D341Med (cell line): Measurements from ENCODE around the gene SLC38A3.
"Not testable (repeated sequence)": the region's sequence is repeated elsewhere in the genome, so short reads cannot be mapped to it uniquely, and the experiment has no call there.

Experiments
- DNase-seq: peaks from one replicate; pipeline ENCODE4 v3.0.0; 2012; ENCODE audit warnings: low spot score

Gene SLC38A3

DNA sequence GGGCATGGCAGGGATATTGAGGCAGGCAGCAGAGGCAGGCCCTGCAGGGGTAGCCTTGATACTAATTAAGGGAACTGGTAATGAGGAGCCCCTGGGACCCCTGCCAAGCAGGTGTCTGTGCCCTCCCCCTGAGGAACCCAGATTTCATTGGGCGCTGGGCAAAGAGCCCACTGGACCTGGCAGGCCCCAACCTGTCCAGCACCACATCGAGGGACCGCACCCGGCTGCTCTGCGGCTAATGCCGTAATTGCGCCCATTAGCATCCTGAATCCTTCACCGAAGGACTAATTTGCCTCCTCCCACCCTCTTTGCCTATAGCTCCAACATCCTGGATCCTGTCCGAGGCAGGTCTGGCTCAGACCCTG is 50.2 kb downstream of the SLC38A3 start:
- no peak for DNase-seq

DNA sequence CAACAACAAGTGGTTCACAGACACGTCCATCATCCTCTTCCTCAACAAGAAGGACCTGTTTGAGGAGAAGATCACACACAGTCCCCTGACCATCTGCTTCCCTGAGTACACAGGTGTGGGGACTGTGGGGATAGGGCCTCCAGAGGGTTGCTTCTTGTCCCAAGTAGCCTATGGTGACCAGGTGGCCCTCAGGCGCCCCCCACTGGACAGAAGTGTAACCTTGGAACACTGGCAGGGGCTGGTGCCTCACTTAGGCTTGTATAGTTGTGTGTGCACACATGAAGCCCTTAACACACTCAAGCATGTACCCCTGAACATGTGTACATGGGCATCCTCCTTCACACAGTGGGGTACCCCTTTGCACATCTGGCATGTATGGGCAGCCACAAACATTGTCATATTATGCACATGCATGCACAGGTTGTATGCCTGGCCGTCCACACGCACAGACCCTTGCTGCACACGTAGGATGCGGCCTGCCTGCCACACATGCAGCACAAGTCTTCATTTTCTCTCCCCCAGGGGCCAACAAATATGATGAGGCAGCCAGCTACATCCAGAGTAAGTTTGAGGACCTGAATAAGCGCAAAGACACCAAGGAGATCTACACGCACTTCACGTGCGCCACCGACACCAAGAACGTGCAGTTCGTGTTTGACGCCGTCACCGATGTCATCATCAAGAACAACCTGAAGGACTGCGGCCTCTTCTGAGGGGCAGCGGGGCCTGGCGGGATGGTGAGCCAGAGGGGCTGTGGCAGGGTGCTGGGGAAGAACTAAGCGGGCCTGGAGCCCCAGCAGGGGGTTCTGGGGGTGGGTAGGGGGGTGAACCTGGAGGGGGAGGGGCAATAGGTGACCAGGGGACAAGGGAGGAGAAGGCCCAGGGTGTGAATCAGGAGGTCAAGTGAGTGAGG is 52.2 kb downstream of the SLC38A3 start:
- peak; percentile 60 for DNase-seq

DNA sequence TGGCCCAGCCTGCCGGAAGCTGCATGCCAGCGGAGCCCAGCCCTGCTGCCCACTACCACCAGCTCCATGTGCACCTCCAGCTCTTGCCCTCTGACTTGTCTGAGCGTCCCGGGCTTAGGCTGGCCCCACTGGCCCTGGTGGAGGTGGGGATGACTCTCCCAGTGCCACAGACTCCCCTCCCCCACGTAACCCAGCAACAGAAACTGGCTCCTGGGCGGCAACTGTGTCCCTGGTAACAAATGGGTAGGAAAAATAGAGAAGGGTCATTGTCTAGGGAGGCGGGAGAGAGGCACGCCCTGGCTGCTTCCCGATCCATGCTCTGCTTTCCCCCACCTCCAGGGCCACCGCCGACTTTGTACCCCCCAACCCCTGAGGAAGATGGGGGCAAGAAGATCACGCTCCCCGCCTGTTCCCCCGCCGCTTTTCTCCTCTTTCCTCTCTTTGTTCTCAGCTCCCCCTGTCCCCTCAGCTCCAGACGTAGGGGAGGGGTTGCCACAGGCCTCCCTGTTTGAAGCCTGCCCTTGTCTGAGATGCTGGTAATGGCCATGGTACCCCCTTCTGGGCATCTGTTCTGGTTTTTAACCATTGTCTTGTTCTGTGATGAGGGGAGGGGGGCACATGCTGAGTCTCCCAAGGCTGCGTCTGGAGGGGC is 53.1 kb downstream of the SLC38A3 start:
- DNase-seq = no peak

DNA sequence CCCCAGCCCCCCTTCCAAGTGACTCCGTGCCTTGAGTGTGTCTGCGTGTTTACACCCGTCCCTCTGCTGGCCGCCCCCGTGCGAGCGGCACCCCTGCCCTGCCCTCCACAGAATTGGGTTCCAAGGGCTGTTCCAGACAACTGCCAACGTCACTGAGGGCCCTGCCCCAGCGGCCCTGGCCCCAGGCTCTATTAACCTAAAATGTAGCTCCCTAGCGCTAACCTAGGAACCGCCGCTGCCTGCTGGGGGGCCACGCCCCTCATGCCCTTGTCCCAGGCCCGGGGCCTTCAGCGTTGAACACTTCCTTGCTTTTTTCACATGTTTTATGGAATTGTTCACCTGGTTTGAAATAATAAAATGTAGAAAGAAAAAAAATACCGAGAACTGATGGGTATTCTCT is 53.9 kb downstream of the SLC38A3 start:
- no peak for DNase-seq

DNA sequence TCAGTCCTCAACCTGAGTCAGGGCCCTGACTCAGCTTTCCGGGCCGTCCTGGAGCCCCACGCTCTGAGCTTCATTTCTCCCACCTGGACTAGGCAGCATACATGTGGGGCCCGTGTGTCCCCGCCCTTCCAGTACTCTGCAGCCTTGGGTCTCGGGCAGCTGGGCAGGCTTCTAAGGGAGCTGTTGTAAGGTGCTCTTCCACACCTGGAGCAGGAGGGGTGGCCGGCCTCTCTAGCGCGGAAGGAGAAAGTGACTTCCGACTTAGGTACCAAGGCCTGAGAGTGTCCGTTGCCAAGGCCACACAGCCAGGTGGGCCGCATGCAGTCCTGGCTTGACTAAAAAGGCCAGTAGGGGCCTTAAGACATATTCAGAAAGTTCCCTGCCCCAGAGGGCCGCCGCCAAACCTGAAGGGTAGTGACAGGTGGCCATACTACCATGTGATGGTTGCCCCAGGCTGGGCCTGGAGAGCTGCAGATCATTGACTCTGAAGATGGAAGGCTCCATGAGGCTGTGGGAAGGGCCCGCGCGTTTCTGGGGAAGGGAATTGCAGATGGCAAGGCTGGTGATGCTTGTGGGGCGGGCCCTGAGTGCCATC is 54.5 kb downstream of the SLC38A3 start:
- DNase-seq = no peak

DNA sequence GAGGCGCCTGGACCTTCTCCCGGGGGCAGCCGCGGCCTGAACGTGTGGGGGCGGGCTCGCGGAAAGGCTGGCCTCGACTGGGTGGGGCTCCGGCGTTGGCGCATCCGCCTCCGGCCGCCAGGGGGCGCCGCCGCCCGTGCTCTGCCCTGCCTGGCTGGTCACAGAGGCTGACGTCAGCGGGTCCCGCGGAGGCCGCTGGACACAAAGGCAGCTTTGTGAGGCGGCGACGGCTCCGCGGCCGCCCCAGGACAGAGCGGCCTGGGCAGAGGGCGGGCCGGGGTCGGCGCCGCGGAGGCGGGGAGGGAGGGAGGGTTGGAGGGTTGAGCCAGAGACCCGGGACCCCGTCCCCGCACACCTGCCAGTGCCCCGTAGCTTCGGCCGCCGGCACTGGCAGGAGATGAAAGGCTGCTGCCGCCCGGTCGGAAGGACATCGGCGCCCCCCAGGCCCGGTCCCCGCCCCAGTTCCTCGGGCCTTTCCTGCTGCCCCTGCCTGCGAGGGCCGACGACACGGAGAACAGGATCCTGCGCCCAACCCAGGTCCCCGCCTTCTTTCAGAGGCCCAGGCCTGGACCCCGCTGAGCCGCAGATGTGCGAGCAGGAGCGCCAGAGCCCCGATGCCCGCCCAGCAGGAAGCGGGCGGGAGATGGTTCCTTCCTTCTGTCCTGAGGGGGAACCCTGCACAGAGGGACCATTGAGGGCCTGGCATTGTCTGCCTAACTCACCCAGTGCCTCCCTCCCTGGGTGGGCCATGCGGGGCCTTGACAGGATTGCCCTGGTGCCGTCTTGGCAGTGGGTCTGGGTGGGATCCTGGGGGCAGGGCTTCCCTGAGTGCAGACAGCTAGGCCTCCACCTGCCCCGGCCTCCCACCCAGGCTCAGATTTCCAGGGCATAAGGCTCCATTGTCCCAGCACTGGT is 55.2 kb downstream of the SLC38A3 start:
- DNase-seq = peak; percentile 98

DNA sequence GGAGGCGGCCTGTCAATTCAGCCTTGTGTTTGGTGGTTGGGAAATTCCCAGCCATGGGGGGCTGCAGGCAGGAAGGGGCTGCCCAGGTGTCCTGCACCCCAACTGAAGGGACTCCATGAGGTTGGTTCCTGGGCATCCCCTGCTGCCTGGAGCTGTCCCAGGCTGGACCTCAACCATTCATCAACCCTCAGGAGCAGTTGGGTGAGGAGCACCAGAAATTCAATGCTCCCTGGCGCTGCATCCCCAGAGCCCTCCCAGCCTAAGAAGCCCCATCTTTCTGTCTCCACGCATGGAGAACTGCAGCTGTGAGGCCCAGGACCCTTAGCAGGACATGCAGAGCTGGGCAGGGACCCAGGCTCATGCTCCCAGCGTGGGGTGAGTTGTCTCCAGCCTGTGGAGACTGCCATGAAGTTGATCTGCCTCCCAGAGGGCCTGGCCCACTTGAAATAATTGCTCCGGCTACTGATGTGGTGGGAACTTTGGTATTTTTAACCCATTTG is 55.9 kb downstream of the SLC38A3 start:
- DNase-seq = no peak

DNA sequence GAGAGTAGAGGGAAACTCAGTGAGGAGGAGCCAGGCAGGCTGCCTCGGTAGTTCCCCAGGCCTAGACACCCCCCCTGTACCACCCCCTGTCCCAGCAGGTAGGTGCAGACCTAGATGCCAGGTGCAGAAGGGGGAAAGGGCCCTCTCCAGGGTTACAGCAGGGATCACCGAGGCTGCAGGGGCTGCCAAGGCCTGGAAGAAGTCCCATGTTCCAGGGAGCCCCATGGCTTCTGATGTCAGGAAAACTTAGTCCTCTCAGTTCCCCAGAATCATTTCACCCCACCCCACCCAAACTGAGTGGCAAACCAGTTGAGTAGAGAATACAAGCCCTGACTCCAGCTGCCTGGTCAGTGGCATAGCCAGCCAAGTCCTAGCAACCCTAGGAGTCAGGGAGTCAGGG is 56.4 kb downstream of the SLC38A3 start:
- no peak for DNase-seq

DNA sequence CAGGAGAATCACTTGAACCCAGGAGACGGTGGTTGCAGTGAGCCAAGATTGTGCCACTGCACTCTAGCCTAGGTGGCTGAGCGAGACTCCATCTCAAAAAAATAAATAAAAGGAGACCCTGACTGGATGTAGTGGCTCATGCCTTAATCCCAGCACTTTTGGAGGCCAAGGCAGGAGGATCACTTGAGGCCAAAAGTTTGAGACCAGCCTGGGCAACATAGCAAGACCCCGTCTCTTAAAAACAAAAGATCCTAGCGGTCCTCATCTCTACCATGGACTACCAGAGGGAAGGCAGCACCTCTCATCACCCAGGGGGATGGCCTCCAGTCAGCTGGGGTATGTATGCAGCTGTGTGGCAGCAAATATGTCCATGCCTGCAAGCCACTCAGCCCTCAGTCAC is 57.1 kb downstream of the SLC38A3 start:
- not testable (repeated sequence) for DNase-seq

DNA sequence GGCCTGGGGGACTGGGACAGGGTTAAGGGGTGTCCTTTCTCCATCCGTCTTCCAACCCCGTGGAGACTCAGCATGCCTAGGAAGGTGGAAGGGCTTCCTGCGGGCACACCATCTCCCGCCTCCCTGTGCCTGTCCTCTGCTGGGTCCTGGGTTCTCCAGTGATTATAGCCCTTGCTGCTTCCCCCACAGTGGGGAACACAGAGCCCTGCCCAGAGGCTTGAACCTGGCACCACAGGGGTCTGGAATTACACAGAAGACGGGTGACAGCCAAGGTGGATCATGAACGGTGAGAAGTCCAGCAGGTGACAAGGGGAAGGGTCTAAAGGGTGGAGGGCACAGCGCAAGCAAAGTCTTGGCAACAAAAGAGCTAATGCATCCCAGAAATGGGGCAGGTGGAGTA is 57.7 kb downstream of the SLC38A3 start:
- DNase-seq = no peak

DNA sequence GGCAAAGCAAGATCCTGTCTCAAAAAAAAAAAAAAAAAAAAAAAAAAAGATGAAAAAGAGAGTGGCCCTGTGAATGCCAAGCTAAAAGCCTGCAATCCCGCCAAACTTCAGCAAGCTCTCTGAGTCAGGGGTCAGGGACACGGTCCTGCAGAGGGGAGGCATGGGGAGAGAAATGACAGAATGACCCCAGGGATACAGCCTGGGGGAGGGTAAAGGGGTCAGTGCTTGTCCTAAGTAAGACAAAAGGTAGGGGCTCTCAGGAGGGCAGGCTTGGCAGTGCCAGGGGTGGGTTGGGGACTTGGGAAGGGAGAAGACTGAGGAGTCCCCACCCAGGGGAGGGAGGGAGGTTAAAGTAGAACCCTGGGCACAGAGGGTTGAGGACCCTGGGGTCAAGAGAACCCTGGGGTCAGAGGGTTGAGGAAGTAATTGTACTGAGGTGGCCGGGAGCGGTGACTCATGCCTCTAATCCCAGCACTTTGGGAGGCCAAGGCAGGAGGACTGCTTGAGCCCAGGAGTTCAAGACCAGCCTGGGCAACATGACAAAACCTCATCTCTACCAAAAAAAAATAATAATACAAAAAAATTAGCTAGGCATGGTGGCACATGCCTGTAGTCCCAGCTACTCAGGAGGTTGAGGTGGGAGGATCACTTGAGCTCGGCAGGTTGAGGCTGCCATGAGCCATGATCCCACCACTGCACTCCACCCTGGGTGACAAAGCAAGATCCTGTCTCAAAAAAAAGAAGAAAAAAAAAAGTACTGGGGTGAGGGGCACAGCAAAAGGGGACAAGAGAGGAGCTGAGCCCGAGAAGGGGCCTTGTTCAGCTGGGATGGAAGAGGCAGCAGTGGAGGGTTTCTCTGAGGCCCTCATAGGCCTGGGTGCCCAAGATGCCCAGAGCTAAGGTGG is 58.7 kb downstream of the SLC38A3 start:
- no peak for DNase-seq

DNA sequence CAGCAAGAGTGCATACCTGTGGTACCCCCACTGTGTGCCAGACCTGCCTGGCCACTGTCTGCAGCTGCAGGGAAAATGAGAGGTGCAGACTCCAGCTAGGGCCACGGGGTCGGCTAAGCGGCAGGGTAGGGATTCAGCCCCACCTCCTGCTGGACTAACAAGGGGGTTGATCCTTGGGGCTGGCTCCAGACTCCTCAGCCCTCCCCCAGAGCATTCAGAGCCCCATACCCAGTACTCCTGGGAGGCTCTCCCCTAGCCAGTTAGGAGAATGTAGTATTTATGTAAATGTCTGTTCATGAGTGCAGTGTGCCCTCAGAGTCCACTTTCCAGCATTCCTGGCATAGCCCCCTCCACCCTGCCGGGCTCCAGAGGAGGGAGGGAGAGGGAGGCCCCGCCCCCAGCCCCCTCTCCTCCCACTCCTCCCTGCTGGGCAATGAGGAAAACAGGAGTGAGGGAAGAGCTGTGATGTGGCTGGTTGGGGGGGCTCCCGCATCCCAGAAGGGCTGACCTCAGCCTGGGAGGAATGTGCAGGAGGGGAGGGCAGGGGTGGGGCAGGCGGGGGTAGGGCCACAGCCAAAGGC is 59.4 kb downstream of the SLC38A3 start:
- no peak for DNase-seq

DNA sequence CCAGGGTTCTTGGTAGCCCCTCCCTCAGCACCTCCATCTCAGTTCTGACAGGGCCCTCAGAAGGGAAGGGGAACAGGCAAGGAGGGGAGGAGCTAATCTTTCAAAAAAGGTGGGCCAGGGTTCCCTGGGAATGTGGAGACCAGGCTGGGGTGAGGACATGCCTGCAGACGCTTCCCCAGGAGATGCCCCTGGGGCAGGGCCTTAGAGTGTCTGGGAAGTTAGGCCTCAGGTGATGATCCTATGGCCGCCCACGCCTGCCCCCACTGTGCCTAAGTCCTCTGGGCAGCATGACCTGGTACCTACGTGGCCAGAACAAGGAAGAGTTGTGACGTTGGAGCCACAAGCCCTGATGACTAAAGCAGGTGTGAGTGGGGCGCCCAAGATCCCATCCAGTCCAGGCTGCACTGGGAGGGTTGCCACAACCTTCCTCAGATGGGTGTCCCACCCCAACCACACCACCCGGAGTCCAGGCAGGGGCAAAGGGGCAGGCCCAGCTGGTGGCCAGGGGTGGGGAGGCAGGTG is 60.0 kb downstream of the SLC38A3 start:
- DNase-seq = no peak

DNA sequence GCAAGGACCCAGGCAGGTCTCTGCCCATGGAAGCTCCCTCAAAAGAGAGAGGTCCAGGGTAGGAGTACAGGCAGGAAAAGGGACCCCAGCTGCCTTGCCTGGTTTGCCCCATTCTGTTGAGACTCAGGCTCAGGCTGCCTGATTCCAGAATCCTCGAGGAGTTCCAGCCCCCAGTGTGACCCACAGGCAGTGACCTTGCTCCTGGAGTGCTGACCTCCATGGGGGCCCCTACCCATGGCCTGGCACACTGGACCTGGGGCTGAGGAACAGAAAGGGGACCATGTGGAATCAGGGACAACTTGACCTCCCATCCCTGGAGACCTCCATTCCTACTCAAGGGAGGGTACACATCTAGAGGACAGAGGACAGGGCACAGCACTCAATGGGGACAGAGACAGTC is 60.5 kb downstream of the SLC38A3 start:
- DNase-seq = no peak

DNA sequence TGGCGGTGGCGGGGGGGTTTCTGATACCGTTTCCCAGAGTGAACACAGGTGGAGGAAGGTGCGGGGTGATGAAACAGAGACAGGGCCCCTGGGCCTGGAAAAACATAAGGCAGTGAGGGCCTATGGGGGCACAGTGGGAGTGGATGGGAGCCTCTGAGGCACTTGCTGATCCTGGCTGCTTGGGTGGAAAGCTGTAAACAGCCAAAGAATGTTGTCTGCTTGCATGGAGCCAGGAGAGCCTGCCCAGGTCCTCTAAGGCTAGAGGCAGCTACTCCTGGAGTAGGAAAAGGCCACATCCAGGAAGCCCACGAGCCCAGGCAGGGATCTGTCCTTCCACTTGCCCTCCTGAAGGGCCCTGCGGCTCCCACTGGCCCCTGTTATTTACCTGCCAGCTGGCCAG is 60.9 kb downstream of the SLC38A3 start:
- DNase-seq = no peak

DNA sequence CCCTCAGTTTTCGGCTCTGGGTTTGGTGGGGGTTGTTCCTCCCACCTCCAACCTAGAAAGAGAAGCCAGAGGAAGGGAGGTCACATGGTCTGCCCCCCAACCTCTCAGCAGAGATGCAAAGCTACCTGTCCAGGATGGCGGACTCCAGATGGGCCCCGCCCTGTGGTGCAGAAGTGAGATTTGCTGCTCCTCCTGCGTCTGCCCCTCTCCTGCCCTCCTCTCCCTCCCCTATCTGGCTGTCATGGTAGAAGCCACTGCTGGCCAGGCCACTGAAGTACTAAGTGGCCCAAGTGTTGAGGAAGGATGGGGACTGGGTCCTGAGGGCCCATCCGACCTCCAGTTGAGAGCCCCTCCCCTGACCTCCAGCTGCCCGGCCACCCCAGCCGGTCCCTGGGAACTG is 61.8 kb downstream of the SLC38A3 start:
- DNase-seq = no peak

DNA sequence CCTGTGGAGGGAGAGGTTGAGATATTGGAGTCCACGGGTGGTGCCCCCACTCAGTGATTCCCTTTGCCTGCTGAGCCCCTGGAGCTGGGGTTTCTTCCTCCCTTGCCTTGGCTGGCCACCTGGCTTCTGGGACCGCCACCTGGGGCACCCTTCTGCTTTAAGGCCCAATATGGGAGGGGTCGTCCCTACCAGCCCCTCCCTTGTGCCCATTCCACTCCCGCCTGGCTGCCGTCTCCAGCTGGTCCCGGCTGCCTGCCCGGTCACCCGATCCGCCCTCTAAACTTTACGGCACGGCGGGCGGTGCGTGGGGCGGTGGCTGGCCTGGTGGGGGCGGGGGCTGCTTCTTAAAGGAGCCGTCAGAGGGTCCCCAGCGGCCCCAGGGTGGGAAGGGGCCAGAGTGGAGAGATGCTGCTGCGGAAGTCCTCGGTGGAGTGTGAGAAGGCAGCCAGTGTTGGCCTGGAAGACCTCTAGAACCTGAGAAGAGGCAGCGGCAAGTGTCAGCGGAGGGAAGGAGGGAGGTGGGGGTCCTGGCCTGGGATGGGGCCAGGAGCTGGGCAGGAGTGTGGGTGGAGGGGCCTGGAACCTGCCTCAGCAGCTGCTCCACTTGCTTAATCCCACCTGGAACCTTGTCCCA is 62.3 kb downstream of the SLC38A3 start:
- DNase-seq = peak; percentile 49

DNA sequence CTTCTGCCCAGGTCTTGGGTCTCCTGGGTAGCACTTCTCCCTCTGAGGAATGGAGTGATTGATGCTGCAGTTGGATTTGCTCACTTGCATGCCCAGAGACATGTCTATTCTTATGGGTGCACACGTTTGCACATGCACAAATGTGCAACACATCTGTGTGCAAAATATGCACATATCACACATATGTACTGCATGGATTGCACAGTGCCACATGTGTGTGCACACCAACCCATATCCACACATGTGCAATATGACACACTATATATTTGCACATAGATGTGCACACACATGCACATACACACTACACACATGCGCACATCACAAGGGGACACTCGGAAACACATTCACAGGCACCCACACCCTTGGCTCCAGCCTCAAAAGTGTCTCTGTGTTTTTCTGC is 63.2 kb downstream of the SLC38A3 start:
- no peak for DNase-seq

DNA sequence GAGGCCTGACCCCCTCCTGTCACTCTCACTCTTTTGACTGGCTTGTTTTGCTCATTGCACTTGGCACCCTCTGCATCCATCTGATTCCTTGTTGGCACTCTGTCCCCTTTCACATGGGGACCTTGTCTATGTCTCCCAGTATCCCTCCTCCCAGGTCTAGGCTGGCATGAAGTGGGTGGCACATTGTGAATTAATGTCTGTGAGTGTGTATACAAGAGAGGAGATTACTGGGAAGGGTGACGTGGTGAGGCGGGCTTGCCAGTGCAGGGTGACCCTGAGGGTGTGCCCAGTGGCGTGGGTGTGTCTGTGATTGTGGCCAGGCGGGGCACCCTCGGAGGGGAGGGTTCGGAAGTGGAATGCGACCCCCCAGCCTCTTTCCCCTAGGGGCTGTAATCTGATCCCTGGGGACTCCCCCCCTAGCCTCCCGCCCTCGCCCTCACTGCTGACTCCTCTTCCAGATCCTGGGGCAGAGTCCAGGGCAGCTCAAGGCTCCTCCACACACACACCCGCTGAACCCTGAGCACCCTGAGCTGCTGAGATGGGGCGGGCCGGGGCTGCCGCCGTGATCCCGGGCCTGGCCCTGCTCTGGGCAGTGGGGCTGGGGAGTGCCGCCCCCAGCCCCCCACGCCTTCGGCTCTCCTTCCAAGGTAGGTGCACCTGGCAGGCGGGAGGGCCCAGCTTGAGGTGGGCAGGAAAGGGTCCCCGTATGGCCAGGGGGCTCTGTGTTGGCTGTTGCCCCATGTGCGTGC is 63.8 kb downstream of the SLC38A3 start, which contains the start of gene SEMA3B:
Gene SEMA3B (plus strand): TSS at position 445 of the 749 bp plus-strand sequence. CDS start 94 bp downstream, at position 539.
- peak; percentile 56 for DNase-seq
